Epithelial cell of proximal tubule (primary cell): ENCODE results near the gene PTCH1. TPM values are rescaled to one million over a fixed set of nuclear protein-coding genes. Genes with fewer than 3 reads are reported as not detected.

Experiments
- DNase-seq: peaks from one replicate; pipeline ENCODE4 v3.0.0-alpha.2; 2011; ENCODE audit warnings: low read depth
- H3K4me3 ChIP-seq: 2 replicates; pipeline ENCODE4 v1.5.1; 2011; ENCODE audit warnings: low read depth, mild to moderate bottlenecking, low read length
- CTCF ChIP-seq: conservative IDR thresholded peaks from 2 replicates; pipeline ENCODE4 v1.5.1; 2012; ENCODE audit warnings: low read depth, mild to moderate bottlenecking, low read length
- total RNA-seq: library from RNA; depleted of rRNA; stranded (reverse); fragments of >200 nt; gene quantifications from 2 replicates; pipeline ENCODE4 v1.2.3, GENCODE V29; 2015

The PTCH1 gene
- total RNA-seq, 1 donor from 2014 or later = 3.5 TPM

- no peak for TF ChIP-seq CTCF
- DNase-seq = no peak
- H3K4me3 ChIP-seq = no peak overlapping the region
These were observed 73.5 kb downstream of the PTCH1 start for GRCh38 chr9:95443301-95443700.

- no peak for DNase-seq
- TF ChIP-seq CTCF = no peak
- no peak overlapping the region for H3K4me3 ChIP-seq
These were observed 75.7 kb downstream of the PTCH1 start for GRCh38 chr9:95441081-95441480.

GRCh38 chr9:95440447-95440846 is 76.3 kb downstream of the PTCH1 start:
- DNase-seq = no peak
- no peak for TF ChIP-seq CTCF
- no peak overlapping the region for H3K4me3 ChIP-seq

- no peak for TF ChIP-seq CTCF
- DNase-seq = no peak
- no peak overlapping the region for H3K4me3 ChIP-seq
These were observed 78.0 kb downstream of the PTCH1 start for GRCh38 chr9:95438561-95439357.

GRCh38 chr9:95437559-95437958 is 79.2 kb downstream of the PTCH1 start:
- H3K4me3 ChIP-seq = no peak overlapping the region
- DNase-seq = no peak
- TF ChIP-seq CTCF = no peak

- no peak for DNase-seq
- no peak overlapping the region for H3K4me3 ChIP-seq
- TF ChIP-seq CTCF = no peak
These were observed 80.4 kb downstream of the PTCH1 start for GRCh38 chr9:95436416-95436815.
